ENCODE measurements around the gene MTHFD1L.
A peak's percentile ranks its signal among the peaks of the same experiment; 100 is the strongest.
"Not testable (repeated sequence)": the region's sequence is repeated elsewhere in the genome, so short reads cannot be mapped to it uniquely, and the experiment has no call there.

The MTHFD1L gene

GRCh38 chr6:151121900-151122299 is 256.4 kb downstream of the MTHFD1L start:
- Histone ChIP-seq H3K9me3 (ENCODE audit: severe bottlenecking) (no peaks in the 10 kb centered on the region), H3K27ac (peak overlapping the region; percentile 21), H3K36me3 (no peaks in the 10 kb centered on the region), H3K27me3 (ENCODE audit: insufficient read depth, low read depth, severe bottlenecking) (no peaks in the 10 kb centered on the region), H3K4me3 (ENCODE audit: low read depth, low read length) (no peak overlapping the region)
- DNase-seq = peak; percentile 32
- no peak for TF ChIP-seq CTCF (IDR thresholded peaks at IDR 0.05; ENCODE audit: low read depth, low read length)

- H3K36me3 ChIP-seq; DNase-seq; H3K9me3 ChIP-seq (ENCODE audit: severe bottlenecking); H3K27me3 ChIP-seq (ENCODE audit: insufficient read depth, low read depth, severe bottlenecking); H3K4me3 ChIP-seq (ENCODE audit: low read depth, low read length); H3K27ac ChIP-seq: not testable (repeated sequence)
Observed at GRCh38 chr6:151123641-151124040, 258.1 kb downstream of the MTHFD1L start.

DNA sequence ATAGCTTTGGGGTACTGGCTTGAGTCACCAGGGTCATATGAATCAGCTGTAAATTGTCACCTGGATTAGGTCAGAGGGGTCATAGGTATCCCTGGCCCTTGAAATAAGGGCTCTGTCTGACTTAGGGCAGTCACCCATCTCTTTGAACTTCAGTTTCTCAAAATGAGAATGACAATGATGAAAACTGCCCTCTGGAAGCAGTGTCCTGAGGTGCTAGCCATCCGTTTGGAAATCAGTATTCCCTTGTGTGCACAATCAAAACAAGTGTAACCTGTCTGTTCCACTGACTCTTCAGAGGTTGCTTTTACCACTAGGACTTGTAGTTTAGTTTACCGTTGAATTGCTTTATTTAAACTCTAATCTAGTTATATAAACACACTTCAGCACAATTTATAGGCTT is 259.7 kb downstream of the MTHFD1L start:
- H3K27me3 ChIP-seq (ENCODE audit: insufficient read depth, low read depth, severe bottlenecking); DNase-seq; H3K36me3 ChIP-seq; H3K4me3 ChIP-seq (ENCODE audit: low read depth, low read length); H3K9me3 ChIP-seq (ENCODE audit: severe bottlenecking); H3K27ac ChIP-seq: not testable (repeated sequence)

DNA sequence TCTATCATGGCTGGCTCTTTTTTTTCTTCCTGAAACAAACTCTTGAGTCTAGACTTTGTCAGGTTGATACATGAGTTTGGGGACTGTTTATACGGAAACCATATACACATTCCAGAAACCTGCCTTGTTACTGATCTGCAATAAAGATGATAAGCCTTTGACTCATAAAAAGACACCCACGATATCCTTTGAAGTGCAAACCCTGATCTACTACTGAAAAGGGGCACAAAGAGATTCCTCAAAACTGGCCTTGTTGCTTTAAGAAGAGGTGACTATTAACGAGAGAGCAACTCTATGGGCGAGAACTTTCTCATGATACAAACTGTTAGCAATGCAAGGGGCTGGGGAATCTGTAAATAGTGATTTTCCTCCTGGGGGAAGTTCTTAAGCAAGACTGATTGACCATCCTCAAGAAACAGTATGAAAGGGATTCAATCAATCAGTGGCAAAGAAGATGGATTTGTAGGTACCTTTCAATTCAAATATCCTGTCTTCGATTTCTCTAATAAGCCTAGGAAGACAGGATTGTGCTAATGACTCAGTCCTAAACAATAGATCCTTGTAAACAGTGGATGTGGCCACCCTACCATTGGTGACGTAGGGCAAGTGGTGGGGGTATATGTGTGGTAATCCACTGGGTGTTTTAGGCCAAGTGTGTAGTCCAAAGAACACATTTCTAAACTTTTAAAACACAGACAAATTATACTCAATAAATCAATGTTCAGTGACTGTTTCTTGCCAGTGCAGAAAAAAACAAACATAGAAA is 260.3 kb downstream of the MTHFD1L start:
- not testable (repeated sequence) for H3K9me3 ChIP-seq (ENCODE audit: severe bottlenecking); H3K36me3 ChIP-seq; H3K27ac ChIP-seq; DNase-seq; H3K4me3 ChIP-seq (ENCODE audit: low read depth, low read length); H3K27me3 ChIP-seq (ENCODE audit: insufficient read depth, low read depth, severe bottlenecking)

DNA sequence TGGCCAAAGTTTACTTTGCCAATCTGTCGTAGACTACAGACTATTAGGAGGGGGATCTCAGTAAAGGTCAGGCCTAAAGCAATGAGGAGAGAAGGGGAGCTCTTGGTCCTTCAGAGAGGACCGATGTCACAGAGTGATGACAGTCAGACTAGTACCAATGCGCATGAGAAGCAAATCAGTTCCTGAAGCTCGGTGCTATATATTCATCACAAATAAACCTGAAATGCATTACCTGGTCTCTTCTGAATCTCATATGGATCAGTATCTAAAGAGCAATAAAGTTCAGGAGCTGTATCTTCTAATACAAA is 260.9 kb downstream of the MTHFD1L start:
- not testable (repeated sequence) for DNase-seq; H3K36me3 ChIP-seq; H3K27ac ChIP-seq; H3K27me3 ChIP-seq (ENCODE audit: insufficient read depth, low read depth, severe bottlenecking); H3K4me3 ChIP-seq (ENCODE audit: low read depth, low read length); H3K9me3 ChIP-seq (ENCODE audit: severe bottlenecking)

- not testable (repeated sequence) for H3K9me3 ChIP-seq (ENCODE audit: severe bottlenecking); H3K4me3 ChIP-seq (ENCODE audit: low read depth, low read length); DNase-seq; H3K27ac ChIP-seq; H3K36me3 ChIP-seq; H3K27me3 ChIP-seq (ENCODE audit: insufficient read depth, low read depth, severe bottlenecking)
Observed at GRCh38 chr6:151127133-151127798, 261.8 kb downstream of the MTHFD1L start.

DNA sequence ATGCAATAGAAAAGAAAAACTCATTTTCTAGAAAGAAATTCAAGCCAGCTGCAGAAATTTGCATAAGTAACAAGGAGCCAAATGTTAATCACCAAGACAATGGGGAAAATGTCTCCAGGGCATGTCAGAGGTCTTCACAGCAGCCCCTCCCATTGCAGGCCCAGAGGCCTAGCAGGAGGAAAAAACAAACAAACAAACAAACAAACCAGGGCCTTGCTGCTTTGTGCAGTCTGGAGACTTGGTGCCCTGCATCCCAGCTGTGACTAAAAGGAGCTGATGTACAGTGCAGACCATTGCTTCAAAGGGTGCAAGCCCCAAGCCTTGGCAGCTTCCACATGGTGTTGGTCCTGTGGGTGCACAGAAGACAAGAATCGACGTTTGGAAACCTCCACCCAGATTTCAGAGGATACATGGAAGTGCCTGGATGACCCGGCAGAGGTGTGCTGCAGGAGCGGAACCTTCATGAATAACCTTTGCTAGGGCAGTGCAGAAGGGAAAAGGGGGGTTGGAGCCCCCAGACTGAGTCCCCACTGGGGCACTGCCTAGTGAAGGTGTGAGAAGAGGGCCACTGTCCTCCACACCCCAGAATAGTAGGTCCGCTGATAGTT is 263.4 kb downstream of the MTHFD1L start:
- Histone ChIP-seq H3K27me3 (ENCODE audit: insufficient read depth, low read depth, severe bottlenecking) (no peaks in the 10 kb centered on the region), H3K9me3 (ENCODE audit: severe bottlenecking) (peaks cover 6% of the 10 kb centered on the region), H3K36me3 (no peaks in the 10 kb centered on the region), H3K27ac (no peak overlapping the region), H3K4me3 (ENCODE audit: low read depth, low read length) (no peak overlapping the region)
- DNase-seq = no peak
- no peak for TF ChIP-seq CTCF (IDR thresholded peaks at IDR 0.05; ENCODE audit: low read depth, low read length)

GRCh38 chr6:151130329-151130728 is 264.8 kb downstream of the MTHFD1L start:
- TF ChIP-seq CTCF (IDR thresholded peaks at IDR 0.05; ENCODE audit: low read depth, low read length) = no peak
- Histone ChIP-seq H3K27ac (no peak overlapping the region), H3K27me3 (ENCODE audit: insufficient read depth, low read depth, severe bottlenecking) (no peaks in the 10 kb centered on the region), H3K9me3 (ENCODE audit: severe bottlenecking) (peaks cover 10% of the 10 kb centered on the region), H3K4me3 (ENCODE audit: low read depth, low read length) (no peak overlapping the region), H3K36me3 (no peaks in the 10 kb centered on the region)
- no peak for DNase-seq

All from WERI-Rb-1 (cell line).